Measurements from ENCODE around the gene CDC73. TPM values are rescaled to one million over a fixed set of nuclear protein-coding genes. Genes with fewer than 3 reads are reported as not detected.

Gene CDC73
- total and polyA plus RNA-seq, 10 of the 15 experiments (the other 5 are each of a cell fraction or from before 2014, with no cell fraction given) = 10.6 to 43.4 (median 21.7) TPM

GRCh38 chr1:193184776-193185175 is 62.9 kb downstream of the CDC73 start:
- Histone ChIP-seq H3K9ac (ENCODE audit: control insufficient read depth, insufficient read depth, low read length) (no peak overlapping the region), H4K20me1 (ENCODE audit: control insufficient read depth, insufficient read depth) (no peaks in the 10 kb centered on the region), H3K4me3 (no peak overlapping the region), H3K4me2 (ENCODE audit: control insufficient read depth, insufficient read depth) (no peak overlapping the region), H3K27me3 (replicated peaks in 1 of 2; ENCODE audit: control insufficient read depth in 2 of 2, insufficient read depth in 2 of 2, low read length in 1 of 2) (no peaks in the 10 kb centered on the region), H3K27ac (ENCODE audit: control insufficient read depth, insufficient read depth) (no peak overlapping the region), H2AFZ (ENCODE audit: control insufficient read depth, low read depth, low read length) (no peak overlapping the region), H3K79me2 (ENCODE audit: control insufficient read depth, insufficient read depth, low read length) (peaks cover 22% of the 10 kb centered on the region), H3K9me3 (replicated peaks; ENCODE audit: control insufficient read depth, insufficient read depth, low read length) (no peaks in the 10 kb centered on the region), H3K4me1 (ENCODE audit: control insufficient read depth, insufficient read depth, low read length) (no peaks in the 10 kb centered on the region), H3K36me3 (ENCODE audit: control insufficient read depth in 2 of 2, insufficient read depth in 2 of 2, low read length in 1 of 2) (no peaks in the 10 kb centered on the region; a peak in 1 of 4 replicates)
- ChIA-PET CTCF (interaction anchor here (0.6 to 3.1 kb wide), 12 partner anchors 8 to 976 kb away, joined by 3 to 26 read pairs (median 4); no protein-coding TSS in a partner anchor), POLR2A (no interaction called here), RAD21 (ENCODE audit: unreplicated experiment) (interaction anchor here (0.8 to 3.6 kb wide), 4 partner anchors 9 to 569 kb away, joined by 3 to 17 read pairs (median 4); no protein-coding TSS in a partner anchor), SMC1A (ENCODE audit: uncharacterized antibody, unreplicated experiment) (interaction anchor here (1.2 to 3.8 kb wide), 10 partner anchors 9 to 184 kb away, joined by 3 to 17 read pairs (median 4); no protein-coding TSS in a partner anchor)
- 100% methylated on average over 1 of the region's 1 CpG for WGBS (ENCODE audit: insufficient coverage, insufficient replicate concordance, low lambda C conversion rate, missing lambda C conversion rate)
- no peak for ATAC-seq
- no peak for FAIRE-seq
- in situ Hi-C loops (cut with MboI) = no loop called here
- BruUV-seq (replicated peaks) = no TSS peak
- TF ChIP-seq TARDBP (IDR thresholded peaks at IDR 0.05; ENCODE audit: borderline replicate concordance) (no peak), CEBPB (IDR thresholded peaks at IDR 0.05; ENCODE audit: borderline replicate concordance in 1 of 2, low read depth in 2 of 2, low read length in 2 of 2) (no peak), TCF3 (IDR thresholded peaks at IDR 0.05; ENCODE audit: borderline replicate concordance, insufficient read depth, low read depth, low read length) (no peak), SIX5 (IDR thresholded peaks at IDR 0.05; ENCODE audit: low read depth, low read length, severe bottlenecking) (no peak), NR2C1 (IDR thresholded peaks at IDR 0.05) (no peak), RELA (IDR thresholded peaks at IDR 0.05; ENCODE audit: borderline replicate concordance, partially characterized antibody) (no peak), STAT1 (conservative IDR thresholded peaks at IDR 0.05) (no peak), HCFC1 (IDR thresholded peaks at IDR 0.05; ENCODE audit: low read length) (no peak), BCL3 (IDR thresholded peaks at IDR 0.05; ENCODE audit: borderline replicate concordance, insufficient read depth, low read depth, low read length, poor library complexity, severe bottlenecking) (no peak), SRF (IDR thresholded peaks at IDR 0.05; ENCODE audit: low read depth in 2 of 2, low read length in 2 of 2) (no peak), RCOR1 (conservative IDR thresholded peaks at IDR 0.05; ENCODE audit: low read depth, low read length) (no peak), IKZF1 (conservative IDR thresholded peaks at IDR 0.05) (no peak)
- no peak for DNase-seq (ENCODE audit: low read depth, low spot score)
- intact Hi-C loops (cut with micrococcal nuclease; ENCODE audit: unreplicated experiment) = loop anchor here (10.0 kb wide), 2 partner anchors 220 to 350 kb away; no protein-coding TSS in a partner anchor
